ENCODE measurements around the gene MED17. TPM values are rescaled to one million over a fixed set of nuclear protein-coding genes. Genes with fewer than 3 reads are reported as not detected.

MED17 gene
- polyA plus RNA-seq, 1 of the 3 experiments (the other 2 are of a cell fraction) = 19.3 TPM

DNA sequence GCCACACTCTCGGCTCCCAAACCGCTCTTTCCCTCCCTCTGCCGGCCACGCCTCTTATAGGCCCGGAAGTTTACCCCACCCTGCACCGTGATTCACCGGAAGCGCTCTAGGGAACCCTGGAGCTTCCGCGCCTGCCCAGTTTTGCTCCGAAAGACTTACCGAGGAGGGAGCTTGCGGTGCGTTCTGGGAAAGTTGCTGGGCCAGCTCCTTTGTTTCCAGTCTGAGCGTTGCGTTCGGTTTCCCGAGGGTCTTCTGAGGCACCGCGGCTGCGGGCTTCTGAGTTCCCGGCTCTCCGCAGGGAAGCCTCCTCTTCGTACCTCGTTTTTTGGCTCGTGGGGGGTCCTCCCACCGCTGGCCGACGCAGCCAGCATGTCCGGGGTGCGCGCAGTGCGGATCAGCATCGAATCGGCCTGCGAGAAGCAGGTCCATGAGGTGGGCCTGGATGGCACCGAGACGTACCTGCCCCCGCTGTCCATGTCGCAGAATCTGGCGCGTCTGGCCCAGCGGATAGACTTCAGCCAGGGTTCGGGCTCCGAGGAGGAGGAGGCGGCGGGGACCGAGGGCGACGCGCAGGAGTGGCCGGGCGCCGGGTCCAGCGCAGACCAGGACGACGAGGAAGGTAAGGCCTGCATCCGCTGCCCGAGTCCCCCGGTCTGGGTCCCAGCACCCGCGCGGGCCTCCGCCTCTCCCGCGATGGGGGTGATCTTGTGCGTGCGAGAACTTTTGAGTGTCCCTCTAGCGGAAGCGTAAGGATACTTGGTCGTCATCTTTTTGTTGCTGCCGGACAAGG, at the start of gene MED17 (continued):
- TF ChIP-seq, protein P1, sequence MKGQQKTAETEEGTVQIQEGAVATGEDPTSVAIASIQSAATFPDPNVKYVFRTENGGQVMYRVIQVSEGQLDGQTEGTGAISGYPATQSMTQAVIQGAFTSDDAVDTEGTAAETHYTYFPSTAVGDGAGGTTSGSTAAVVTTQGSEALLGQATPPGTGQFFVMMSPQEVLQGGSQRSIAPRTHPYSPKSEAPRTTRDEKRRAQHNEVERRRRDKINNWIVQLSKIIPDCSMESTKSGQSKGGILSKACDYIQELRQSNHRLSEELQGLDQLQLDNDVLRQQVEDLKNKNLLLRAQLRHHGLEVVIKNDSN (IDR thresholded peaks at IDR 0.05; ENCODE audit: borderline replicate concordance, low read depth) = no peak
- TF ChIP-seq FOXM1 (IDR thresholded peaks at IDR 0.05; ENCODE audit: low read depth) (no peak), TAF1 (IDR thresholded peaks at IDR 0.05; ENCODE audit: borderline replicate concordance, low read depth, low read length) (peak; percentile 93), SIN3A (IDR thresholded peaks at IDR 0.05; ENCODE audit: borderline replicate concordance, low read depth, low read length) (peak; percentile 75; the same call in 1 of the 2 replicates), RFX5 (IDR thresholded peaks at IDR 0.05; ENCODE audit: low read length) (no peak), FOXJ3 (CRISPR knock-in tag; IDR thresholded peaks at IDR 0.05) (no peak), RXRA (IDR thresholded peaks at IDR 0.05; ENCODE audit: borderline replicate concordance, low read depth) (no peak), GATA2 (CRISPR knock-in tag; IDR thresholded peaks at IDR 0.05) (no peak), CHD2 (IDR thresholded peaks at IDR 0.05; ENCODE audit: low read length, partially characterized antibody) (peak; percentile 64), TEAD4 (IDR thresholded peaks at IDR 0.05; ENCODE audit: borderline replicate concordance, insufficient read depth) (no peak), NFIC (IDR thresholded peaks at IDR 0.05; ENCODE audit: borderline replicate concordance) (no peak)
- TF ChIP-seq, protein P2, sequence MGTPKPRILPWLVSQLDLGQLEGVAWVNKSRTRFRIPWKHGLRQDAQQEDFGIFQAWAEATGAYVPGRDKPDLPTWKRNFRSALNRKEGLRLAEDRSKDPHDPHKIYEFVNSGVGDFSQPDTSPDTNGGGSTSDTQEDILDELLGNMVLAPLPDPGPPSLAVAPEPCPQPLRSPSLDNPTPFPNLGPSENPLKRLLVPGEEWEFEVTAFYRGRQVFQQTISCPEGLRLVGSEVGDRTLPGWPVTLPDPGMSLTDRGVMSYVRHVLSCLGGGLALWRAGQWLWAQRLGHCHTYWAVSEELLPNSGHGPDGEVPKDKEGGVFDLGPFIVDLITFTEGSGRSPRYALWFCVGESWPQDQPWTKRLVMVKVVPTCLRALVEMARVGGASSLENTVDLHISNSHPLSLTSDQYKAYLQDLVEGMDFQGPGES (IDR thresholded peaks at IDR 0.05; ENCODE audit: low read depth, low read length) = no peak

DNA sequence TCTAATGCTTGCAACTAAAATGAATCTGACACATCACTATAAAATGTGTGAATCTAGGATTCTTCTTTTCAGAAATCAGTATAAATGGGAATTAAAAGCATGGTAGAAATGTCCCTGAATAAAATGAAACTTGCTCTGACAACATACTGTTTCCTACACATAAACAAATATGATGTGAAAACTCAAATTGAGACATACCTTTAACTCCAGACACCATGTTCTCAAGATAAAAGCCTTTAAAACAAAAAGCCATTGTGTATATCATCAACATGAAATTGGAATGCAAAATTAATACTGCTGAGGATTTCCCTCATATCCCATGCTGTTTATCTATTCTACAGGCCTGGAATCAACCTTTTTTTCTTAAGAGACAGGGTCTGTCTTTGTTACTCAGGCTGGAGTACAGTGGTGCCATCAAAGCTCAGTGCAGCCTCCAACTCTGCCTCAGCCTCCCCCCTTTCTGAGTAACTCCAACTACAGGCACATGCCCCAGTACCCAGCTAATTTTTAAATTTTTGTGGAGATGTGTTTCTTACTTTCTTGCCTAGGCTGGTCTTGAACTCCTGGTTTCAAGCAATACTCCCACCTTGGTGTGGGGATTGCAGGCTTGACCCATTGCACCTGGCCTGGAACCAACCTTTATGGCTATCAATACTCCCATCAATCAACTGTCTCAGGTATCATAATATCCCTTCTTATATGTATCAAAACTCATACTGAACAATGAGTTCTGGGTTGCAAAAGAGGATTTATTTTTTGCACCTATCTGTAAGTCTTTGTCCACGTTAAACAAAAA, 49.5 kb upstream of the MED17 start:
- H2AFZ ChIP-seq (ENCODE audit: low read depth) = no peak overlapping the region
- H3K9me3 ChIP-seq = no peaks in the 10 kb centered on the region
- peaks cover 11 to 30% of the 10 kb centered on the region in 2 experiments; a peak in 3 of 4 replicates for H3K4me1 ChIP-seq (ENCODE audit: control insufficient read depth in 1 of 2, insufficient read depth in 2 of 2, low read depth in 1 of 2, low read length in 1 of 2)
- 0 out of 2 replicates have a peak overlapping the region, but pooled peaks have one; percentile 32 for H3K4me2 ChIP-seq
- 68% methylated on average over 1 of the region's 1 CpG for WGBS (ENCODE audit: low lambda C conversion rate)
- CTCF ChIA-PET = interaction anchor here (1.5 kb wide), 1 partner anchor 10 kb away, joined by 3 read pairs; no protein-coding TSS in a partner anchor
- H3K9ac ChIP-seq = no peak overlapping the region; the same call in 1 of the 2 replicates
- H3K36me3 ChIP-seq (replicated peaks in 1 of 2; ENCODE audit: control insufficient read depth in 1 of 2, insufficient read depth in 2 of 2, low read length in 1 of 2) = peaks cover 98 to 100% of the 10 kb centered on the region in 2 experiments
- peaks cover 84% of the 10 kb centered on the region for H3F3A ChIP-seq (replicated peaks; ENCODE audit: insufficient read depth)
- POLR2A ChIA-PET = no interaction called here
- H3K4me3 ChIP-seq (ENCODE audit: low read depth in 2 of 2, low read length in 1 of 2) = no peak overlapping the region
- no peaks in the 10 kb centered on the region for H3K9me2 ChIP-seq
- peaks cover 75% of the 10 kb centered on the region for H3K79me2 ChIP-seq (ENCODE audit: insufficient read depth)
- H4K20me1 ChIP-seq (ENCODE audit: insufficient read depth) = peaks cover 89% of the 10 kb centered on the region
- DNase-seq = no peak
- H3K27me3 ChIP-seq (ENCODE audit: insufficient read depth) = no peaks in the 10 kb centered on the region
- H3K27ac ChIP-seq (ENCODE audit: low read depth in 2 of 2, low read length in 1 of 2) = peak overlapping the region in 1 of 2 experiments; percentile 8; a peak in 1 of 4 replicates
- no peak for TF ChIP-seq SIN3A (IDR thresholded peaks at IDR 0.05; ENCODE audit: borderline replicate concordance, low read depth, low read length)
- TF ChIP-seq, protein P1 (IDR thresholded peaks at IDR 0.05; ENCODE audit: borderline replicate concordance, low read depth) = no peak
- TF ChIP-seq, protein P3, sequence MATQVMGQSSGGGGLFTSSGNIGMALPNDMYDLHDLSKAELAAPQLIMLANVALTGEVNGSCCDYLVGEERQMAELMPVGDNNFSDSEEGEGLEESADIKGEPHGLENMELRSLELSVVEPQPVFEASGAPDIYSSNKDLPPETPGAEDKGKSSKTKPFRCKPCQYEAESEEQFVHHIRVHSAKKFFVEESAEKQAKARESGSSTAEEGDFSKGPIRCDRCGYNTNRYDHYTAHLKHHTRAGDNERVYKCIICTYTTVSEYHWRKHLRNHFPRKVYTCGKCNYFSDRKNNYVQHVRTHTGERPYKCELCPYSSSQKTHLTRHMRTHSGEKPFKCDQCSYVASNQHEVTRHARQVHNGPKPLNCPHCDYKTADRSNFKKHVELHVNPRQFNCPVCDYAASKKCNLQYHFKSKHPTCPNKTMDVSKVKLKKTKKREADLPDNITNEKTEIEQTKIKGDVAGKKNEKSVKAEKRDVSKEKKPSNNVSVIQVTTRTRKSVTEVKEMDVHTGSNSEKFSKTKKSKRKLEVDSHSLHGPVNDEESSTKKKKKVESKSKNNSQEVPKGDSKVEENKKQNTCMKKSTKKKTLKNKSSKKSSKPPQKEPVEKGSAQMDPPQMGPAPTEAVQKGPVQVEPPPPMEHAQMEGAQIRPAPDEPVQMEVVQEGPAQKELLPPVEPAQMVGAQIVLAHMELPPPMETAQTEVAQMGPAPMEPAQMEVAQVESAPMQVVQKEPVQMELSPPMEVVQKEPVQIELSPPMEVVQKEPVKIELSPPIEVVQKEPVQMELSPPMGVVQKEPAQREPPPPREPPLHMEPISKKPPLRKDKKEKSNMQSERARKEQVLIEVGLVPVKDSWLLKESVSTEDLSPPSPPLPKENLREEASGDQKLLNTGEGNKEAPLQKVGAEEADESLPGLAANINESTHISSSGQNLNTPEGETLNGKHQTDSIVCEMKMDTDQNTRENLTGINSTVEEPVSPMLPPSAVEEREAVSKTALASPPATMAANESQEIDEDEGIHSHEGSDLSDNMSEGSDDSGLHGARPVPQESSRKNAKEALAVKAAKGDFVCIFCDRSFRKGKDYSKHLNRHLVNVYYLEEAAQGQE (IDR thresholded peaks at IDR 0.05; ENCODE audit: low read depth, low read length) = no peak
- TF ChIP-seq FOSL2 (IDR thresholded peaks at IDR 0.05; ENCODE audit: borderline replicate concordance, low read depth) = no peak
- TF ChIP-seq FOXJ3 (CRISPR knock-in tag; IDR thresholded peaks at IDR 0.05) = no peak
- TF ChIP-seq NRF1 (IDR thresholded peaks at IDR 0.05; ENCODE audit: low read depth, low read length) = no peak
- TF ChIP-seq TEAD4 (IDR thresholded peaks at IDR 0.05; ENCODE audit: borderline replicate concordance, insufficient read depth) = no peak
- TF ChIP-seq, protein P4, sequence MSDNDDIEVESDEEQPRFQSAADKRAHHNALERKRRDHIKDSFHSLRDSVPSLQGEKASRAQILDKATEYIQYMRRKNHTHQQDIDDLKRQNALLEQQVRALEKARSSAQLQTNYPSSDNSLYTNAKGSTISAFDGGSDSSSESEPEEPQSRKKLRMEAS (IDR thresholded peaks at IDR 0.05; ENCODE audit: low read depth) = no peak
- no peak for TF ChIP-seq YY1 (IDR thresholded peaks at IDR 0.05; ENCODE audit: low read depth)
- TF ChIP-seq MXI1 (IDR thresholded peaks at IDR 0.05; ENCODE audit: low read depth, low read length) = no peak
- TF ChIP-seq JUND (IDR thresholded peaks at IDR 0.05) = no peak
- TF ChIP-seq CHD2 (IDR thresholded peaks at IDR 0.05; ENCODE audit: low read length, partially characterized antibody) = no peak
- no peak for TF ChIP-seq EP300 (IDR thresholded peaks at IDR 0.05; ENCODE audit: borderline replicate concordance in 1 of 2, low read depth in 1 of 2, low read length in 1 of 2)
- no peak for TF ChIP-seq TCF12 (IDR thresholded peaks at IDR 0.05)
- no peak for TF ChIP-seq ELF1 (IDR thresholded peaks at IDR 0.05)
- TF ChIP-seq RCOR1 (IDR thresholded peaks at IDR 0.05; ENCODE audit: low read length) = no peak
- TF ChIP-seq FOXM1 (IDR thresholded peaks at IDR 0.05; ENCODE audit: low read depth) = no peak
